Fibroblast of skin of left quadriceps (primary cell): ENCODE results near the gene FOSB.

Experiments
- DNase-seq, 2 experiments: peaks; one replicate each; pipeline ENCODE4 v3.0.0-alpha.2; 2013; ENCODE audit warnings: low read depth in 2 of 2

The FOSB gene

DNA sequence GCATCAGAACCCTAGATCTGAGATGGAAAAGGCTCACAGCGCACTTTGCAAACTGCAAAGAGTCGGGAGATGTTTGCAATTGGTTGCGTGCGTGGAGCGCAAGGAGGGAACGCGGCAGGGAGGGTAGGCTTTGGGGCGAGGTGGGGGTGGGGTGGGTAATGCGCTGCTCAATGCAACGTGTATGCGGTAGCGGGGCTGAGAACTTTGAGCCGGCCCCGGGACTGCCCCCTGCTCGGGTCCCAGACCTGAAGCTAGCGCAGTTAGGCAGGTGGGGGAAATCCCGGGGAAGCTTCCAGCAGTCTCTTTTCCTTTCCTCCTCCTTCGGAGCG lies 971 bp downstream of the FOSB start:
- no peak for DNase-seq

DNA sequence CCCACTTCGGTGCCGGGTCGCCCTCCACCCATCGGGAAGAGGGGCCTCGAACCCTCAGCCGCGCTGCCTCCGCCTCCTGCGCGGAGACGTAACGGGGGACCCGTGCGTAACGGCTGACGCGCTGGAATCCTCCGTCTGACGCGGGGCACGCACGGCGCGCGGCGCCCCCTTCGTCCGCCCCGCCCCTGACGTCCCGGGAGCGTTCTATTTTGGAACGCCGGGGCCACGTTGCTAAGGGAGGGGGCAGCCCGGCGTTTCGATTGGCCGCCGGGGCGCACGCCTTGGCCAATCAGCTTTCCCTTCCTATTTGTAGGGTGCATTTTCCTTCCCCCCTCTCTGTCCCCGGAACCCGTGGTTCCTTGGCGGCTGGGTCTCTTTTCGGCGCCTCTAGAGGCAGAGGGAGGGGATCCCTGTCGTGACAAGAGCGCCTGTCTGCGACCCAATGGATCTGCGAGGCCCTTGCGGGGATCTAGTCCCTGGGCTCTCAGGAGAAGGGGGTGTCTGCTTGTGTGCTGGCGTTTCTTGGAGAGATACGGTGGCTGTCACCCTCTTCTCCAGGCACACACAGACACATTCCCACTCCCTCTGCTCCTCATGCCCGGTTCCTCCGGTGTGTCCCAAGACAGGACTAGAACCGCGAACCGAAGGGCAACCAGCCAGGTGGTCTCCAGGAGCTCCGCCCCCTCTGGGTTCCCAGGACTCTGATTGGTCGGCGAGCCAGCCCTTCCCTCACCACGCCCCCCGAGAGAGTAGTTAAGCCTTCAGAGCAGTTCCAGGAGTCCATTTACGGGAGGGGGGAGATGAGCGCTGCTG lies 1.5 kb downstream of the FOSB start:
- DNase-seq = peak; percentile 90 to 92

DNA sequence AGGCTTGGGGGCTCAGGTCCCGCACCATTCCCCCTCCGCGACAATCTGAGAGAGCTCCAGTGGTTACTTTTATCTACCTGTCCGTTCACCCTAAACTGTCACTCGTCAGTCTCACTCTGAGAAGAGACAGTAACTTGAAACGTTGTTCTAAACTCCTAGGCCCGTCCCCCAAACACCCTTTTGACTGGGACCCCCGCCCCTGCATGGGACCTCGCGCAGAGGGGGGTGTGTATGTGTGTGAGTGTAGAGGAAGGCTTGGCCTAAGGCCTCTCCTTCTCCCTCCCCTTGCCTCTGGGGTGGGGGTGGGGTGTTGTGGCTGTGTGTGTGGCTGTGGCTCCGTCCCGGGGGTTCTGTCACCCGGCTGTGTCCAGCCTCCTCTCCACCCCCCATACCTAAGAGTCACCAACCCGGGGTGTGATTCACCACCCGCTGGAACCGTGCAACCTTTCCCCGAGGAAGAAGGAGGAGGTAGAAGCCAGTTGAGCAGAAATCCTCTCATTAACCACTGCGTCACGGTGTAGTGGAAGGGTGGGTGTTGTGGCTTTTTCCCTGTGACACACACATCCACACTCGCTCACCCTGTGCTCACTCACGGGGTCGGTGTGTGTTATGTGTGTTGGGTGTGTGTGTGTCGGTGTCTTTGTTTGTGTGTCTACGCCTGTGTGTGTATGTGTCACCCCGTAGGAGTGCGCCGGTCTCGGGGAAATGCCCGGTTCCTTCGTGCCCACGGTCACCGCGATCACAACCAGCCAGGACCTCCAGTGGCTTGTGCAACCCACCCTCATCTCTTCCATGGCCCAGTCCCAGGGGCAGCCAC lies 2.4 kb downstream of the FOSB start:
- no peak for DNase-seq

DNA sequence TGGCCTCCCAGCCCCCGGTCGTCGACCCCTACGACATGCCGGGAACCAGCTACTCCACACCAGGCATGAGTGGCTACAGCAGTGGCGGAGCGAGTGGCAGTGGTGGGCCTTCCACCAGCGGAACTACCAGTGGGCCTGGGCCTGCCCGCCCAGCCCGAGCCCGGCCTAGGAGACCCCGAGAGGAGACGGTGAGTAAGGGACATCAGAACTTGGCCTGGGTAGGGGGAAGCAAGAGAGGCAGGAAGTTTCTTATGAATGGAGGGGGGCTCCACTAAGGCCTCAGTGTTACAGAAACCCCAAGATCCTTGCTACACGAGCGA lies 2.9 kb downstream of the FOSB start:
- no peak for DNase-seq

DNA sequence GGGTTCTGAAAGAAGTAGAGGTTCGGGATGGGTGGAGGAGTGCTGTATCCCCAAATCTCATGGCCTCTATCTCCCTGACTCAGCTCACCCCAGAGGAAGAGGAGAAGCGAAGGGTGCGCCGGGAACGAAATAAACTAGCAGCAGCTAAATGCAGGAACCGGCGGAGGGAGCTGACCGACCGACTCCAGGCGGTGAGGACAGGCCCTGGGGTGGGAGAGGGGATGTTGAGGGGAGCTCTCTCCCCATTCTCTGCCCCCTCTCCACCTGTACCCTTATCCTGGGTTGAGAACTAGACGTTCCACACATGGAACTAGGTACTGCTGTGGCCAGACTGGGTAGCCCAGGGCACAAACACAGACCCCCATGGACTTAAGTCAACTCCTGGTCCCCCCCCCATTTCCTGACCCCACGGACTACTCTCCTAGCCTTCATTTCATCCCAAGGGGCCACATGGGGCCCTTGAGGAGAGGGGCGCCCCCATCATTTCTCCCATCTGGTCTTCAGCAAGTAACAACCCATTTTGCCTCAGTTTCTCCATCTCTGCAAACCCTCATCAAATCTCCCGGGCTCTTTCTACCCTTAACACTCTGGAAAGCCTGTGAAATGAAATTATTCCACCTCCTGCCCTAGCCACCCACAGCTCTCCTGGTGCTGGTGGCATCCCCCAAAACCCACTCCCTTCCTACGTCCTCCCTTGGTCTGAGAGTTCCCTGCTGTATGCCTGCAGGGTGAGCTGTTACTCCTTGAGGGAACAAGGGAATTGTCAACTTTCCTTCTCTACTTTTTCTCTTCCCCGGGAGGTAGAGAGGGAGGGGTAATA lies 3.5 kb downstream of the FOSB start:
- DNase-seq = no peak

DNA sequence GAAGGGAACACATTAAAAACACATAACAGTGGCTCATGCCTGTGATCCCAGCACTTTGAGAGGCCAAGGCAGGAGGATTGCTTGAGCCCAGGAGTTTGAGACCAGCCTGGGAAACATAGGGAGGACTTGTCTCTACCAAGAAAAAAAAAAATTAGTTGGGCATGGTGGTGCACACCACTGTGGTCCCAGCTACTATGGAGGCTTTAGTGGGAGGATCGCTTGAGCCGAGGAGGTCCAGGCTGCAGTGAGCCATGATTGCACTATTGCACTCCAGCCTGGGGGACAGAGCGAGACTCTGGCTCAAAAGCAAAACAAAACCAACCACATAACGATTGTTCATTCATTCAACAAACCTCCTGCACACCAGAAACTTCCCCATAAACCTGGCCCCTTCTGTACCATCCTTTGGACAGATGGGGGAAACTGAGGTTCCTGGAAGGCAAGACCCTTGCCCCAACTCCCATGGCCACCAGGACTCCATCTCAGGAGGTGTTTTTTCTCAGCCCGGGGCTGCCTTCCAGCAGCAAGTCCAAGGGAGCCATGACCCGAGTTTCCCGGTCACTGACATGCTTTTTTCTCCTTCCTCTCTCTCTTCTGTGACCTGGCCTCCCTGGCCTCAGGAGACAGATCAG lies 4.3 kb downstream of the FOSB start:
- DNase-seq = no peak

DNA sequence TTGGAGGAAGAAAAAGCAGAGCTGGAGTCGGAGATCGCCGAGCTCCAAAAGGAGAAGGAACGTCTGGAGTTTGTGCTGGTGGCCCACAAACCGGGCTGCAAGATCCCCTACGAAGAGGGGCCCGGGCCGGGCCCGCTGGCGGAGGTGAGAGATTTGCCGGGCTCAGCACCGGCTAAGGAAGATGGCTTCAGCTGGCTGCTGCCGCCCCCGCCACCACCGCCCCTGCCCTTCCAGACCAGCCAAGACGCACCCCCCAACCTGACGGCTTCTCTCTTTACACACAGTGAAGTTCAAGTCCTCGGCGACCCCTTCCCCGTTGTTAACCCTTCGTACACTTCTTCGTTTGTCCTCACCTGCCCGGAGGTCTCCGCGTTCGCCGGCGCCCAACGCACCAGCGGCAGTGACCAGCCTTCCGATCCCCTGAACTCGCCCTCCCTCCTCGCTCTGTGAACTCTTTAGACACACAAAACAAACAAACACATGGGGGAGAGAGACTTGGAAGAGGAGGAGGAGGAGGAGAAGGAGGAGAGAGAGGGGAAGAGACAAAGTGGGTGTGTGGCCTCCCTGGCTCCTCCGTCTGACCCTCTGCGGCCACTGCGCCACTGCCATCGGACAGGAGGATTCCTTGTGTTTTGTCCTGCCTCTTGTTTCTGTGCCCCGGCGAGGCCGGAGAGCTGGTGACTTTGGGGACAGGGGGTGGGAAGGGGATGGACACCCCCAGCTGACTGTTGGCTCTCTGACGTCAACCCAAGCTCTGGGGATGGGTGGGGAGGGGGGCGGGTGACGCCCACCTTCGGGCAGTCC lies 5.0 kb downstream of the FOSB start:
- DNase-seq = no peak

DNA sequence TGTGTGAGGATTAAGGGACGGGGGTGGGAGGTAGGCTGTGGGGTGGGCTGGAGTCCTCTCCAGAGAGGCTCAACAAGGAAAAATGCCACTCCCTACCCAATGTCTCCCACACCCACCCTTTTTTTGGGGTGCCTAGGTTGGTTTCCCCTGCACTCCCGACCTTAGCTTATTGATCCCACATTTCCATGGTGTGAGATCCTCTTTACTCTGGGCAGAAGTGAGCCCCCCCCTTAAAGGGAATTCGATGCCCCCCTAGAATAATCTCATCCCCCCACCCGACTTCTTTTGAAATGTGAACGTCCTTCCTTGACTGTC lies 5.5 kb downstream of the FOSB start:
- DNase-seq = no peak

DNA sequence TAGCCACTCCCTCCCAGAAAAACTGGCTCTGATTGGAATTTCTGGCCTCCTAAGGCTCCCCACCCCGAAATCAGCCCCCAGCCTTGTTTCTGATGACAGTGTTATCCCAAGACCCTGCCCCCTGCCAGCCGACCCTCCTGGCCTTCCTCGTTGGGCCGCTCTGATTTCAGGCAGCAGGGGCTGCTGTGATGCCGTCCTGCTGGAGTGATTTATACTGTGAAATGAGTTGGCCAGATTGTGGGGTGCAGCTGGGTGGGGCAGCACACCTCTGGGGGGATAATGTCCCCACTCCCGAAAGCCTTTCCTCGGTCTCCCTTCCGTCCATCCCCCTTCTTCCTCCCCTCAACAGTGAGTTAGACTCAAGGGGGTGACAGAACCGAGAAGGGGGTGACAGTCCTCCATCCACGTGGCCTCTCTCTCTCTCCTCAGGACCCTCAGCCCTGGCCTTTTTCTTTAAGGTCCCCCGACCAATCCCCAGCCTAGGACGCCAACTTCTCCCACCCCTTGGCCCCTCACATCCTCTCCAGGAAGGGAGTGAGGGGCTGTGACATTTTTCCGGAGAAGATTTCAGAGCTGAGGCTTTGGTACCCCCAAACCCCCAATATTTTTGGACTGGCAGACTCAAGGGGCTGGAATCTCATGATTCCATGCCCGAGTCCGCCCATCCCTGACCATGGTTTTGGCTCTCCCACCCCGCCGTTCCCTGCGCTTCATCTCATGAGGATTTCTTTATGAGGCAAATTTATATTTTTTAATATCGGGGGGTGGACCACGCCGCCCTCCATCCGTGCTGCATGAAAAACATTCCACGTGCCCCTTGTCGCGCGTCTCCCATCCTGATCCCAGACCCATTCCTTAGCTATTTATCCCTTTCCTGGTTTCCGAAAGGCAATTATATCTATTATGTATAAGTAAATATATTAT lies 6.1 kb downstream of the FOSB start:
- no peak for DNase-seq

DNA sequence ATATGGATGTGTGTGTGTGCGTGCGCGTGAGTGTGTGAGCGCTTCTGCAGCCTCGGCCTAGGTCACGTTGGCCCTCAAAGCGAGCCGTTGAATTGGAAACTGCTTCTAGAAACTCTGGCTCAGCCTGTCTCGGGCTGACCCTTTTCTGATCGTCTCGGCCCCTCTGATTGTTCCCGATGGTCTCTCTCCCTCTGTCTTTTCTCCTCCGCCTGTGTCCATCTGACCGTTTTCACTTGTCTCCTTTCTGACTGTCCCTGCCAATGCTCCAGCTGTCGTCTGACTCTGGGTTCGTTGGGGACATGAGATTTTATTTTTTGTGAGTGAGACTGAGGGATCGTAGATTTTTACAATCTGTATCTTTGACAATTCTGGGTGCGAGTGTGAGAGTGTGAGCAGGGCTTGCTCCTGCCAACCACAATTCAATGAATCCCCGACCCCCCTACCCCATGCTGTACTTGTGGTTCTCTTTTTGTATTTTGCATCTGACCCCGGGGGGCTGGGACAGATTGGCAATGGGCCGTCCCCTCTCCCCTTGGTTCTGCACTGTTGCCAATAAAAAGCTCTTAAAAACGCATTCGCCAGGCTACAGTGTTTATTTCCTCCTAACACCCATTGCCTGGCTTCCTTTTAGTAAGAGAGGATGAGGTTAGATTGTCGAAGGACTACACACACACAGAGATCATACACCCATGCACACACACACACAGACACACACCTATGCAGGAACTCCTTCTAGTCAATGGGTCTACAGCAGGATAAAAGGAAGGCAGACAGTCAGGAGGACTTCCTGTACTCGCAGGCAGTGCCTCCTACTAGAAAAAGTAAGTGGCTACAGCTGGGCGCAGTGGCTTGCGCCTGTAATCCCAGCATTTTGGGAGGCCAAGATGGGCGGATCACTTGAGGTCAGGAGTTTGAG lies 7.1 kb downstream of the FOSB start:
- no peak for DNase-seq

DNA sequence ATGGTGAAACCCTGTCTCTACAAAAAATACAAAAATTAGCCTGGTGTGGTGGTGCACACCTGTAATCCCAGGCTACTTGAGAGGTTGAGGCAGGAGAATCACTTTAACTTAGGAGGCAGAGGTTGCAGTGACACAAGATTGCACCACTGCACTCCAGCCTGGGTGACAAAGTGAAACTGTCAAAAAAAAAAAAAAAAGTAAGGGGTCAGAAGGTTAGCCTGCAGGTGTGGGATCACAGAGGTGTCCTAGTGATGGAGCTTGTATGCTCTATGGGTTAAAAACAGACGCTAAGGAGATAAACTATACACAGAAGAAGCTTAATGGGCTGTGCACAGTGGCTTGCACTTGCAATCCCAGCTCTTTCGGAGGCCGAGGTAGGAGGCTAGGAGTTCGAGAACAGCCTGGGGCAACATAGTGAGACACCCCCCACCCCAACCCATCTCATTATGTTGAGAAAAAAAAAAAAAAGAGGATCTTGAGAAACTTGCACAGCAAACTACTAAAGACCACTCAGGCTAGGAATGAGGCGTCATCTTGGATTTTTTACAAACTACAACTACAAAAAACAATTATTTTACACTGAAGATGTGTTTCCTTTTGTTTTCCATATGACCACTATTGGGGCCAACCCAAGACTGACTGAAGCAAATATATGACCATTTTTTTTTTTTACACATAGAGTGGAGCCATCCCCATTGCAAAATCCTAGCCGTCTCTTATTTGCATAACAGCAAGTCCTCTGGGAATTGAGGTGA lies 7.9 kb downstream of the FOSB start:
- DNase-seq = no peak

DNA sequence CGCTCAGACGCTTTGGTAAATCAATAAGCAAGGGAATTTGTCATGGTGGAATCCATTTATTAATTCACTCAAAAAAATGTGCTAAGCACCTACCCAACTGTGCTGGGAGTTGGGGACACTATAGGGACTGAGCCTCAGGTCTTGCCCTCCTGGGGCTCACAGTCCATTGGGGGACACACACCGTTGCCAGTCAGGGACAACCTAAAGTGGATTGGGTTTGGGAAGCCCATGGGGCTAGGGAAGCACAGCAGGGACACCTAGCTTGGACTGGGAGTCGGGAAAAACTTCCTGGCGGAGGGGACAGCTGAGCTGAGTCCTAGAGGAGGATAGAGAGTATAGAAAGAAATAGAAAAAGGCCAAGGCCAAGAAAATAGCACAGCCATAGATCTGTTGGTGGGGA lies 8.5 kb downstream of the FOSB start:
- DNase-seq = no peak

DNA sequence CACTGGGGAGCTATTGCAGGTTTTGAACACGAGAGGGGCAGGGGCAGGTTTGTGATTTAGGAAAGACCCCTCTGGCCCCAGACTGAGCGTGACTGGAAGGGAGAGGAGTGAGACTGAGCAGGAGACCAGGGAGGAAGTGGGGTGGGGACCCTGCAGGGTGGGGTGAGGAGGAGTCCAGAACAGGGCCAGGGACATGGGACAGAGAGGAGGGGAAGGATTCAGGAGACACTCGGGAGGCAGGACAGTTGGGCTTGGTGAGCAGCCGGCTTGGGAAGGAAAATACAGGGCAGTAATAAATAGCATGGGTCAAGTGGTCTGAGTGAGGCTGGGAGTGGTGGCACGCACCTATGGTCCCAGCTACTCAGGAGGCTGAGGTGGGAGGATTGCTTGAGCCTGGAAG lies 9.4 kb downstream of the FOSB start:
- no peak for DNase-seq

DNA sequence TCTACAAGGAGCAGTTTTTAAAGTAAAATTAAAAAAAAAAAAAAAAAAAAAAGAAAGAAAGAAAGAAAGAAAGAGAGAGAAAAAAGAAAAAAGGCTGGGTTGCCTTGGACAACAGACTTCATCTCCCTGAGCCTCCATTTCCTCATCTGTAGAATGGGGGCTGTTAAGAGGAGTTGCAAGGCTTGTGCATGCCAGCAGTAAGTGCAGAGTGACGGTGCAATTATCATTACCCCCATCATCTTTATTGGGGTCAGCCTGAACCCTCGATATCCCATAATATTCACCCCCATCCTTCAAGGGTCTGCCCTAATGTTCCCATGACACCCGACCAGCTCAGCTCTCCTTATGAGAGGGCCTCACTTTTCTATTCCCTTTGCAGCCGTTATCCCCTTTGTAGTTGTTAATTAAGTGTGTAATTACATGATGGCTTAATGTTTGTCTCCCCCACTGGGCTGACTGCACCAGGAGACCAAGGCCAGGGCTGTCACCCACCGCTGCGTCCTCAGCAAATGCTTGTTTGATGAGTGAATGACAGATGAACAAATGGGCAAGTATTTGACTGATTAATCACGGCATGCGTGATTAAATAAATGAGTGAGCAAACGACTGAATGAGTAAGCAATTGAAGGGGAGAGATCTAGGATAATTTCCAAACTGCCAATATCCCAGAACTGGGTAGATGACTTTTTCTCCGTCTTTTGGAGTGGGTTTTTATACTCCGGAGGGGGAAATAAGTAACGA lies 10.1 kb downstream of the FOSB start:
- no peak for DNase-seq

DNA sequence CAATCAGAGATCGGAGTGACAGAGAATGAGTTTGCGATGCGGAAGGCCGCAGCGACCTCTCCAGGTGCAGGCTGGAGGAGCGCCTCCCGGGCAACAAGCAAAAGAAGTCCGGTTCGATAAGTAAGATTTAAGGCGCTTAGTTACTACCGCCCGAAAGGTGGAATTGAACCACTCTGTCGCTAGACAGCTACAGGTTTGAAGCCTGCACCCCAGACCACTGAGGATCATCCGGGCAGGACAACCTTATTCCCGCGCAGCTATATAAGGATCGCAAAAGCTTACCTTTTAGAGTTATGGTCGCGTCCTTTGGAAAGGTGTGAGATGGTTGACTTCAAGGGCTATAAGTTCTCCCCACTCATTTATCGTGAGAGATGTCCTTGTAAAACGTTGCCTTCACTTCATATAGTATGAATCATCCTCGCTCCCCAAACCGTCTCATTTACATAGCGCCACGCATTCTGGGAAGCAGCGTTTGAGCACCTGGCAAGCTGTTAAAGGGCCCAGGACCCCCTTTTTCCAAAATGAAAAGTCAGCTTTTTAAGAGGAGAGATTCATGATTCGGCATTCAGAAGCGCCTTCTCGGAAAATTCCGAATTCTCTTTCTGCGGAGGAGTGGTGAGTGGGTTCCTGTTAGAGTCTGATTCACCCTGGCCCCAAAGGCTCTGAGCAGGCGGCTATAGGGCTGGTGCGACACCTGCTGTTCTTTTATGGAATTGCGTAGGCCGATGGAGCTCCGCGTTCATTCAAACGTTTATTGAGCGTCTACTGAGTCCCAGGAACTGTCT lies 10.8 kb downstream of the FOSB start:
- DNase-seq = peak; percentile 89

DNA sequence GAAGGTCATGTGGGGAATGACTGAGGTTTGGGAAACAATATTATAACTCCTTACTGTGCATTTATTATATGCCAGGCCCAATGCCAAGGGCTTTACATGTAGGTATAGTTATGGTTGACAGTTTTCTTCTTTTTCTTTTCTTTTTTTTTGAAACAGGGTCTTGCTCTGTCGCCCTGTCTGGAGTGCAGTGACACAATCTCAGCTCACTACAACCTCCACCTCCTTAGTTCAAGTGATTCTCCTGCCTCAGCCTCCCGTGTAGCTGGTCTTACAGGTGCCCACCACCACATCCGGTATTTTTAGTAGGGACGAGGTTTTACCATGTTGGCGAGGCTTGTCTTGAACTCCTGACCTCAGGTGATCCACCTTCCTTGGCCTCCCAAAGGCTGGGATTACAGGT lies 15.2 kb downstream of the FOSB start:
- DNase-seq = no peak
